ENCODE measurements around the gene AQP12B. TPM values are rescaled to one million over a fixed set of nuclear protein-coding genes. Genes with fewer than 3 reads are reported as not detected.
A peak's percentile ranks its signal among the peaks of the same experiment; 100 is the strongest.

AQP12B gene
- total RNA-seq, 4 donors from 2014 or later, result not detected

- peaks cover 73% of the 10 kb centered on the region for H3K27me3 ChIP-seq
- TF ChIP-seq EP300 (IDR thresholded peaks at IDR 0.05), result no peak
- WGBS, result 44% methylated on average over 4 of the region's 14 CpGs
- no peak overlapping the region for H3K27ac ChIP-seq
- H3K4me3 ChIP-seq, result no peak overlapping the region
- H3K36me3 ChIP-seq, result no peaks in the 10 kb centered on the region
- H3K4me1 ChIP-seq, result no peaks in the 10 kb centered on the region
- DNase-seq (ENCODE audit: low spot score in 2 of 2), result peak in 1 of 2 donors; percentile 65
- no peaks in the 10 kb centered on the region for H3K9me3 ChIP-seq
Observed at GRCh38 chr2:240644171-240644651, 38.5 kb downstream of the AQP12B start.

- TF ChIP-seq POLR2A (IDR thresholded peaks at IDR 0.05) (no peak), POLR2AphosphoS5 (IDR thresholded peaks at IDR 0.05) (no peak), EP300 (IDR thresholded peaks at IDR 0.05) (no peak), CTCF (IDR thresholded peaks at IDR 0.05) (no peak)
- no peak overlapping the region for H3K4me3 ChIP-seq
- H3K27ac ChIP-seq, result no peak overlapping the region
- DNase-seq (ENCODE audit: low spot score in 2 of 2), result no peak
- no peaks in the 10 kb centered on the region for H3K4me1 ChIP-seq
- H3K27me3 ChIP-seq, result peaks cover 69% of the 10 kb centered on the region
- H3K36me3 ChIP-seq, result no peaks in the 10 kb centered on the region
- 74% methylated on average over 15 of the region's 15 CpGs for WGBS
- no peaks in the 10 kb centered on the region for H3K9me3 ChIP-seq
Observed at GRCh38 chr2:240643811-240644150, 38.9 kb downstream of the AQP12B start.

- H3K4me1 ChIP-seq, result no peaks in the 10 kb centered on the region
- no peaks in the 10 kb centered on the region for H3K9me3 ChIP-seq
- WGBS, result 81% methylated on average over 7 of the region's 13 CpGs
- TF ChIP-seq POLR2A (IDR thresholded peaks at IDR 0.05) (no peak), CTCF (IDR thresholded peaks at IDR 0.05) (no peak), EP300 (IDR thresholded peaks at IDR 0.05) (no peak), POLR2AphosphoS5 (IDR thresholded peaks at IDR 0.05) (no peak)
- no peak overlapping the region for H3K27ac ChIP-seq
- peaks cover 64% of the 10 kb centered on the region for H3K27me3 ChIP-seq
- peak in 1 of 2 donors; percentile 65 for DNase-seq (ENCODE audit: low spot score in 2 of 2)
- no peaks in the 10 kb centered on the region for H3K36me3 ChIP-seq
- no peak overlapping the region for H3K4me3 ChIP-seq
Observed at GRCh38 chr2:240643093-240643810, 39.4 kb downstream of the AQP12B start.

- no peaks in the 10 kb centered on the region for H3K36me3 ChIP-seq
- H3K27me3 ChIP-seq, result peaks cover 59% of the 10 kb centered on the region
- no peak overlapping the region for H3K4me3 ChIP-seq
- TF ChIP-seq EP300 (IDR thresholded peaks at IDR 0.05), result no peak
- TF ChIP-seq CTCF (IDR thresholded peaks at IDR 0.05), result no peak
- TF ChIP-seq POLR2AphosphoS5 (IDR thresholded peaks at IDR 0.05), result no peak
- TF ChIP-seq POLR2A (IDR thresholded peaks at IDR 0.05), result no peak
- H3K4me1 ChIP-seq, result no peaks in the 10 kb centered on the region
- H3K27ac ChIP-seq, result no peak overlapping the region
- peak in 1 of 2 donors; percentile 61 for DNase-seq (ENCODE audit: low spot score in 2 of 2)
- 86% methylated on average over 7 of the region's 11 CpGs for WGBS
- no peaks in the 10 kb centered on the region for H3K9me3 ChIP-seq
Observed at GRCh38 chr2:240642806-240643092, 39.9 kb downstream of the AQP12B start.

- no peaks in the 10 kb centered on the region for H3K36me3 ChIP-seq
- no peak overlapping the region for H3K27ac ChIP-seq
- peaks cover 54% of the 10 kb centered on the region for H3K27me3 ChIP-seq
- H3K9me3 ChIP-seq, result no peaks in the 10 kb centered on the region
- H3K4me3 ChIP-seq, result no peak overlapping the region
- 70% methylated on average over 11 of the region's 36 CpGs for WGBS
- TF ChIP-seq POLR2A (IDR thresholded peaks at IDR 0.05), result no peak
- TF ChIP-seq CTCF (IDR thresholded peaks at IDR 0.05), result no peak
- TF ChIP-seq POLR2AphosphoS5 (IDR thresholded peaks at IDR 0.05), result no peak
- TF ChIP-seq EP300 (IDR thresholded peaks at IDR 0.05), result no peak
- H3K4me1 ChIP-seq, result no peaks in the 10 kb centered on the region
- peak in 1 of 2 donors; percentile 63 for DNase-seq (ENCODE audit: low spot score in 2 of 2)
Observed at GRCh38 chr2:240642061-240642805, 40.5 kb downstream of the AQP12B start.
